GM23248 (cell line): ENCODE measurements around the gene TUSC2.

Experiments used
- EZH2 ChIP-seq: fragments of 200-600 bp; sonication (generic); IDR thresholded peaks from 2 replicates; pipeline ENCODE4 v1.6.1; 2018; ENCODE audit warnings: antibody characterized with exemption, mild to moderate bottlenecking; ENCODE audit not compliant: insufficient read depth, poor library complexity, severe bottlenecking
- EZH2phosphoT487 ChIP-seq: fragments of 200-600 bp; sonication (generic); IDR thresholded peaks from 2 replicates; pipeline ENCODE4 v1.6.1; 2018; ENCODE audit warnings: antibody characterized with exemption, moderate library complexity, mild to moderate bottlenecking, low read depth; ENCODE audit not compliant: insufficient read depth

DNA sequence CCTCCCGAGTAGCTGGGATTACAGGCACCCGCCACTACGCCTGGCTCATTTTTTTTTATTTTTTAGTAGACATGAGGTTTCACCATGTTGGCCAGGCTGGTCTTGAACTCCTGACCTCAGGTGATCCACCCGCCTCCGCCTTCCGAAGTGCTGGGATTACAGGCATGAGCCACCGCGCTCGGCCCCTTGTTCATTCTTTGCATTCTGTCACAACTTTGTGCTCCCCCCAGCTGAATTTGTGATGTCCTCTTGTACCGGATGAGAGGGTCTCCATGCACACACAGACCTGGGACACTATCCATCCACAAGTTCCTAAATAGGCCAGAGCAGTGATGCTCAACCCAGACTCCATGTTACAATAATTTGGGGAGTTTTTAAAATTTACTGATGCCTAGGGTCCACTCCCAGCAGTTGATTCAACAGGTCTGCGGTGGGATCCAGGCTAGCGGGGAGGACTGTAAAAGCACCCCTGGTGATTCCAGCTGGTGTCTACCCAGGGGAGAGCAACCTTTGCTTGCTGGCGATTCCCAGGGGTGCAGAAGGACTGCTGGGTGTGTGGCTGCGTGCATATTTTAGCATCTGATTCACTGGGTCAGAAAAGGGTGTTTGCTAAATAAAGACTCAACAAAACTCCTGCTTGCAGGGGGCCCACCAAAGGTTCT is 11.6 kb upstream of the TUSC2 start:
- TF ChIP-seq EZH2 (no peak), EZH2phosphoT487 (no peak)
